Suprapubic skin (tissue), 3 donors: ENCODE results near the gene YWHAQ.

Experiments used
- POLR2A ChIP-seq, 2 donors: fragments of 450-650 bp; IDR thresholded peaks; one replicate each; pipeline ENCODE4 v1.6.1; 2017; ENCODE audit warnings: antibody characterized with exemption in 2 of 2, mild to moderate bottlenecking in 2 of 2, moderate library complexity in 2 of 2
- TF ChIP-seq, protein P1 (sequence below), 2 donors: fragments of 200-600 bp in 1 of 2; fragments of 450-650 bp in 1 of 2; sonication (generic) in 1 of 2; IDR thresholded peaks; one replicate each; pipeline ENCODE4 v1.5.1; 2016 to 2019; ENCODE audit warnings: antibody characterized with exemption in 2 of 2, mild to moderate bottlenecking in 1 of 2, moderate library complexity in 1 of 2

GRCh38 chr2:9638532-9638931 lies 7.7 kb upstream of the YWHAQ start:
- no peak for TF ChIP-seq POLR2A (IDR thresholded peaks at IDR 0.05)
- TF ChIP-seq, protein P1, sequence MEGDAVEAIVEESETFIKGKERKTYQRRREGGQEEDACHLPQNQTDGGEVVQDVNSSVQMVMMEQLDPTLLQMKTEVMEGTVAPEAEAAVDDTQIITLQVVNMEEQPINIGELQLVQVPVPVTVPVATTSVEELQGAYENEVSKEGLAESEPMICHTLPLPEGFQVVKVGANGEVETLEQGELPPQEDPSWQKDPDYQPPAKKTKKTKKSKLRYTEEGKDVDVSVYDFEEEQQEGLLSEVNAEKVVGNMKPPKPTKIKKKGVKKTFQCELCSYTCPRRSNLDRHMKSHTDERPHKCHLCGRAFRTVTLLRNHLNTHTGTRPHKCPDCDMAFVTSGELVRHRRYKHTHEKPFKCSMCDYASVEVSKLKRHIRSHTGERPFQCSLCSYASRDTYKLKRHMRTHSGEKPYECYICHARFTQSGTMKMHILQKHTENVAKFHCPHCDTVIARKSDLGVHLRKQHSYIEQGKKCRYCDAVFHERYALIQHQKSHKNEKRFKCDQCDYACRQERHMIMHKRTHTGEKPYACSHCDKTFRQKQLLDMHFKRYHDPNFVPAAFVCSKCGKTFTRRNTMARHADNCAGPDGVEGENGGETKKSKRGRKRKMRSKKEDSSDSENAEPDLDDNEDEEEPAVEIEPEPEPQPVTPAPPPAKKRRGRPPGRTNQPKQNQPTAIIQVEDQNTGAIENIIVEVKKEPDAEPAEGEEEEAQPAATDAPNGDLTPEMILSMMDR (IDR thresholded peaks at IDR 0.05) = no peak
